ENCODE measurements around the gene RNF135. TPM values are rescaled to one million over a fixed set of nuclear protein-coding genes. Genes with fewer than 3 reads are reported as not detected.
"Not testable (repeated sequence)": the region's sequence is repeated elsewhere in the genome, so short reads cannot be mapped to it uniquely, and the experiment has no call there.

RNF135 gene
- total RNA-seq, 1 donor, result 10.7 TPM

GRCh38 chr17:30956764-30957374 is 14.0 kb upstream of the RNF135 start:
- peak; percentile 65 for DNase-seq (ENCODE audit: low read depth)
- peak; percentile 46 for TF ChIP-seq CTCF (IDR thresholded peaks at IDR 0.05; ENCODE audit: insufficient read depth, low read length)
- no peak overlapping the region for H3K4me3 ChIP-seq (ENCODE audit: low read depth, low read length)

GRCh38 chr17:30957741-30958140 is 13.1 kb upstream of the RNF135 start:
- TF ChIP-seq CTCF (IDR thresholded peaks at IDR 0.05; ENCODE audit: insufficient read depth, low read length), result no peak
- no peak for DNase-seq (ENCODE audit: low read depth)
- H3K4me3 ChIP-seq (ENCODE audit: low read depth, low read length), result no peak overlapping the region

- no peak overlapping the region for H3K4me3 ChIP-seq (ENCODE audit: low read depth, low read length)
- DNase-seq (ENCODE audit: low read depth), result no peak
- no peak for TF ChIP-seq CTCF (IDR thresholded peaks at IDR 0.05; ENCODE audit: insufficient read depth, low read length)
Measured at GRCh38 chr17:30958187-30958586, 12.7 kb upstream of the RNF135 start.

- TF ChIP-seq CTCF (IDR thresholded peaks at IDR 0.05; ENCODE audit: insufficient read depth, low read length), result no peak
Measured at GRCh38 chr17:30961209-30962188, 9.3 kb upstream of the RNF135 start.

GRCh38 chr17:30964312-30964711 is 6.5 kb upstream of the RNF135 start:
- not testable (repeated sequence) for DNase-seq (ENCODE audit: low read depth); H3K4me3 ChIP-seq (ENCODE audit: low read depth, low read length)

More at GRCh38 chr17:30961209-30962188, 9.3 kb upstream of the RNF135 start:
- peak; percentile 29 for DNase-seq (ENCODE audit: low read depth)
- H3K4me3 ChIP-seq (ENCODE audit: low read depth, low read length), result no peak overlapping the region

- TF ChIP-seq CTCF (IDR thresholded peaks at IDR 0.05; ENCODE audit: insufficient read depth, low read length), result no peak
- no peak overlapping the region for H3K4me3 ChIP-seq (ENCODE audit: low read depth, low read length)
- peak; percentile 31 for DNase-seq (ENCODE audit: low read depth)
Measured at GRCh38 chr17:30964876-30965275, 6.0 kb upstream of the RNF135 start.

- H3K4me3 ChIP-seq (ENCODE audit: low read depth, low read length), result no peak overlapping the region
- DNase-seq (ENCODE audit: low read depth), result no peak
- TF ChIP-seq CTCF (IDR thresholded peaks at IDR 0.05; ENCODE audit: insufficient read depth, low read length), result no peak
Measured at GRCh38 chr17:30965686-30966085, 5.2 kb upstream of the RNF135 start.

GRCh38 chr17:30967911-30968310 is 2.9 kb upstream of the RNF135 start:
- not testable (repeated sequence) for H3K4me3 ChIP-seq (ENCODE audit: low read depth, low read length); DNase-seq (ENCODE audit: low read depth)
